ENCODE data around the gene FBN2.

Gene FBN2

DNA sequence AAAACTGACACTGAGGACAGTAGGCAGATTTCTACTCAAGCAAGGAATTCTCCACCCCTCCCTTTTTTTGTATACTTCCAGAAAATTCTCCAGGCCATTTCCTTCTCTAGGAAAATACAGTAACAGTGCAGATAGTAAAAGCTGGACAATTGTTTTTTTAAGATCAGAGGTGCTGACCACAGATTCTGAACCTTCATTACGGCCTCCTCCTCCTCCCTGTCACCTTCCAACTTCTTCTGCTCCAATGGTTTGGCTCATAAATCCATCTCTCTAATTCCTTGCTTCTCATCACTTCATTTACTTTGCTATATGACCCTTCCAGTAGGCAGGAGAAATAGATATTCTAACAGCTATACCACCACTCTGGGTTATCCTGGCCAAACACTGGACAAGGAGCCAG, 220.6 kb downstream of the FBN2 start:
- DNase-seq (ENCODE audit: low read depth, low spot score): no peak

DNA sequence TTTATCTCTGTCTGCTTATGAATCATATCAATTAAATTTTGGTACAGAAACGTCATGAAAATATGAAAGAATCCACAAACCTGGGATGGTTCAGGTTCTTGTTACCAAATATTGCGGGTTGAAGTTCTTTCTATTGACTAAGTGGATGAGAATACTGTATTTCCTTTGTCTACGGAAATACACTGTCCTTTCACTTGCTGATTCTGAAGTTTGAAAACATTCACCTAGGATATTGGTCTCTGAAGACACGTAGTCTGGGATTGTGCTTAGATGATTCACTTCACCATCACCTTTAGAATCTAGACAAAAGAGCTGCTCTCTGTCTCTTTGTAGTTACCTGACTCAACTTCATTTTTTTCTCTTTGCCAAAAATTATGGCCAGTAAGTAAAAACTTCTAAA, 222.4 kb downstream of the FBN2 start:
- no peak for DNase-seq (ENCODE audit: low read depth, low spot score)

DNA sequence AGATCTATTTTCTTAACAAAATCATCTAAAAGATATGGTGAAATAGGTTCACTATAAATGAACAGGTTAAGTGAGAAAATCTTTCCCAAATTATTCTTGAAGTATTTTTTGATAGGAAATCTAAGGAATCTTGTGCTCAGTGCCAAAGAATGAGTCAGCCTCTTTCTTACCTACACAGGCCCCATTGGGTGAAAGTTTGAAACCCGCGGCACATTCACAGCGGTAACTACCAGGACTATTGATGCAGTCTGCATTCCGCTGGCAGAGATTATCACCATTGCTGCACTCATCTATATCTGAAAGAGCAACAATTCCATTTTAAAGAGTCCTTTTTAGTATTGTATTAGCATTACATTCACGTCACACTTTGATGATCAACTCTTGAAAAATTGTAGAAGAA, 232.7 kb downstream of the FBN2 start:
- peak; percentile 45 for DNase-seq (ENCODE audit: low read depth, low spot score)

DNA sequence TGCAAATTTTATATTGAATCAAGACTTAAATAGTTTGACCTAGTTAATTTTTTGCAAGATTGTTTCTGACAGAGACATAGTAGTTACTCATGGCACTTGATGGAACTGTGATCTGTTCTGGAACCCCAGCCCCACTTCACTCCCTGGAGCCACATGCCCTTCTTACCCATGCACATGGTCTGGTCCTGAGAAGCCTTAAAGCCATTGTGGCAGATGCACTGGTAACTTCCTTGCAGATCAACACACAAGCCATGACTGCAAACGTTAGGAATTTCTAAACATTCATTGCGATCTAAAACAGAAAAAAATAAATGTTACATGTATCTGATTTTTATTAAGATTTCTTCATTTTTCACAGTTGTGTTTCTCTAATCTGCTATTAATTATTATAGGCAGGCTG, 233.3 kb downstream of the FBN2 start:
- DNase-seq (ENCODE audit: low read depth, low spot score): no peak

DNA sequence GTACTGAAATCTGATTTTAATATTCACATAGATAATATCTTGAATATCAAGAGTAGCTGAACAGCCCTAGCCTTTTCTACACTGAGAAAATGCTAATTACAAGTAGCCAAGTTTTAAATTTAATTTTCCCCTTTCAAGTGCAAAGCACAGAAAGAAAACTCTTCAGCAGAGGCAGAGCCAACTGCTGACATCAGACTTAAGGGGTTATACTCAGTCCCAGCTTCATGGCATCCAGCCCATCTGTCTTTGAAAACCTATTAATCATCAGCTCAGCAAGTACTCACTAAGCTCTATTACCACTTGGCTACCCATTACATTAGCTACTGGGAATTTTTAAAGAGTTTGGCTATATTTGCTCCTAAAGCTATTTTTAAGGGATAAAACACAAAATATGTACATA, 234.0 kb downstream of the FBN2 start:
- DNase-seq (ENCODE audit: low read depth, low spot score): peak; percentile 93

DNA sequence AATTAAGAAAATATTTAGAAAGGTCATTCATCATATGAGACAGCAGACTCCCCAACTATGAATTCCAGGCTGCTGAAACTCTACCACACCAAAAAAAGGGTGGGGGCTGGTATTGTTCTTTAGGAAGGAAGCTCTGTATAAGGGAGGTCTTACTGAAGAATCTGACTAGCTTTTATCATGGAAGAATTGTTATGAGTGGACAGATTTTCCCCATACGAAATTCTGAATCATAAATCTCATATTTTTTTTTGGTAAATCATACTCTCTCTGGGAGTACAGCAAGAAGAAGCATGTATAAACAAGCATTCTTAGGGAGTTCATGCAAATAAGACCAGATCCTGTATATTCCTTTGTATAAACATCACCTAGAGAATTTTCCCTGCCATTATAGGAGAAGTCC, 234.5 kb downstream of the FBN2 start:
- no peak for DNase-seq (ENCODE audit: low read depth, low spot score)

DNA sequence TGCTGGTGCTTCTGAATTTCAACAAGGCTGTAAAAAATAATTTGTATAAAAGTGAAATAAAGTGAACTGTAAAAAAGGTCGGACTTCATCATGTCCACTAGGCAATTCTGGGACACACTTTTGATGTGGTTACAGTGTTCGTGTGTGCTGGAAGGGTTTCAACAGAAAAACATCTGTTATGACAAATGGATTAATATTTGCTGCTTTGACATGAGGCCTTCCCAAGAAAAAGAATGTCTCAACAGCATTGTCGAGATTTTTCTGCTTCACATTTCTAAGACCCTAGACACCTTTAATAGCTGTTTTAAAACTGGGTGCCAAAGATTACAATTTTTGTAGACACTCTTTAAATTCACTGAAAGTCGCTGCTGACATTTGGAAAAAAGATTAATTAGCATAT, 237.9 kb downstream of the FBN2 start:
- DNase-seq (ENCODE audit: low read depth, low spot score): no peak

DNA sequence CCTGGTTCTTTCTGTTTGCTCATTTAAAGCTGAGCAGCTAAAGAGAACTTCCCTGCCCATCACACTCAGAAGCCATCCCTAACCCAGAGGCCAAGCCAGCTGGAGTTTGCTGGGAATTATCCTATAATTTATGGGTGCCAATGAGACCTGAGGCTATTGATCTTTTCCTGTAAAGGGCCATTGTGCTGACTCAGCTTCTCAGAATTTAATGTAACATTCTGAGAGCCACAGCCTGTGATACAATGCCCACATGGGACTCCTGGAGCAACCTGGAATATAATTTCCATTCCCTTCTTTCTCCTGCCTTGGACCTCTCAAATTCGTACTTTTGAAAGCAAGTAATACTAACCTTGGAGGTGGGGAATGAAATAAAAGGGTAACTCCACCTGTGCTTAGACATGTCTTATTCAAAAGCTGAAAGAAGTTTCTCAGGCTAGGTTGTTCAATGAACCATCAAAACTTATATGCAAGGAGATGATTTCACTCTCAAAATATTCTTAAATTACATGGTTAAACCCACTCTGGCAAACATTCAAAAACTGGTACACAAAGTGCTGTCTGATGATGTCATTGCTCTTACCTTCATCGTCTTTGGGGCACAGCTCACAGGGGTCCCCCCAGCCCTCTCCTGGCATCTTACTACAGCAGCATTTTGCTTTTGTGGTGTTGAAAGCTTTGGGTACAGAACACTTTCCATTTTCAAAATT, 247.7 kb downstream of the FBN2 start:
- DNase-seq (ENCODE audit: low read depth, low spot score): peak; percentile 74

DNA sequence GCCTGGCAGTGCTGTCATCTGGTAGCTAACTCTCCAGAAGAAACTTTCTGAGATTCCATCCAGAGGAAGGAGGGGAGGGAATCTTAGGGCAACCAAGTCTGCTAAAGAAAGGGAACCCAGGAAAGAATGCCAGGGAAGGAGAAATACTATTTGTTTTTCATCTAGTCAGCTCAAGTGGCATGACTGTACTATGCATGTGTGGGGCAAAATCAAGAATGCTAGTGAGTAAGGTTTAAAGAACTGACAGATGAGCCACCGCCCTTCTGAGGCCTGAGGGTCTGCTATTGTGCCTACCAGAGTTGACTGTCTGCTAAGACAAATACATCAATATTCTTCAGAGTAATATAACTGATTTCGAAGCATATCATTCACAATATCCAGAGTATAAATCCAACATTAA, 250.3 kb downstream of the FBN2 start:
- DNase-seq (ENCODE audit: low read depth, low spot score): peak; percentile 22

DNA sequence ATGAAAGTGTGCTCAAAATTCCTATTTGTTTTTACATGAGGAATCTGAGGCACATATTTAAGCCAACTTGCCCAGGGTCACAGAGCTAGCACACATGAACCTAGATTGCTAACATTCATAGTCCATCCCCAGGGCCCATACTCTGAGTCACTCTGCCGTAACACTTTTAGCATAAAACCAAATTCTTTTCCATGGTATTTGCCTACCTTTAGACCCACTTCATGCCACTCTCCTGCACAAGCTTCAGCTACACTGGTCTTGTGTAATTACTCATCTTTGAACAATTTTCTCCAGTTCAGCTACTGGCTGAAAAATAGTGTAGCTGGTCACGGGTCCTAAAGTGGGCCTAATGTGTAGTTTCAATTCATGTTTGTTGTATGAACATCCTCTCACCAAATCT, 253.8 kb downstream of the FBN2 start:
- peak; percentile 45 for DNase-seq (ENCODE audit: low read depth, low spot score)

DNA sequence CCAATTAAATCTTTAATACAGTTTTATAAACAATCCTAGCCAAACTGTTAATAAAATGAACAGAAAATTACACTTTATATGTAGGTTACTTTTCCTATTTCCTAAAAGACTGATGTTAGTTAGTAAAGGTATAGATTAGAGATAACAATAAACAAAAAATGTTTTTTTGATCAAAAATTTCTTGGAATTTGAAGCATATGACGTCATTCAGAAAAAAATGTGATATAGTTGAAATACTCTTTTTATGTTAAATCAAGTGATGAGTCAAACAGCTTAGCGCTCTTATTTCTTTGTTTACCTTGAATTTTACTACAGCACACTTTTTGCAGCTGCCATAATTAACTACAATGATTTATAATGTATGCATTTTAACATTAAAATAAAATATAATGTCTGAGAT, 258.7 kb downstream of the FBN2 start:
- DNase-seq (ENCODE audit: low read depth, low spot score): no peak

DNA sequence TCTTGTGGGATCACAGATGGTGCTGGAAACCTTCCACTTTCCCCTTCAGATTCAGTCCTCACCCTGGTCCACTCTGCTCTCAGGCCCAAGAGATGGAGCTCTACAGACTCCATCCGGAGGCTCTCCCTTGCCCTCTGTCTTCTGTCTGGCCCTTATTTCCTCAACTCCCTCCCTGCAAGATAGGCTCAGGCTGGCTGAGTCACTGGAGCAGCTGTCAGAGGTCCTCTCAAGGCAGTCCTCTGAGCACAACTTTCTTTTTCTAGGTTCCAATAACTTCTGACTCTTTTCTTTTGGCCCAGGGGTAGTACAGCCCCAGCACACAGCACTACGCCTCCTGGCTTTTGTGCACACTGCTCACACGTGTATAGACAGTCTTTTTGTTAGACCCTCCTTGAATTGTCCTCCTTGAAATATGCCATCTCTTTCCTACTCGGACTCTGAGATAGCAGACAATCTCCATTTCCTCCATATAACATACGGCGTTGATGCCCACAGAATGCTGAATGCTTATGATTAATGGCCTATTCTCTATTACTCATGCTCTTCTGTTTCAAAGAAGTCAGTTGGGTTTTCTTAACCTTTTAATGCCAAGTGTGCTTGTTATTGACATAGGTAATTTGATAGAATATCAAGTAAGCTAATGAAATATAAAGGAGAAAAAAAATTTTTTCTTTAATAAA, 261.4 kb downstream of the FBN2 start:
- peak; percentile 12 for DNase-seq (ENCODE audit: low read depth, low spot score)

DNA sequence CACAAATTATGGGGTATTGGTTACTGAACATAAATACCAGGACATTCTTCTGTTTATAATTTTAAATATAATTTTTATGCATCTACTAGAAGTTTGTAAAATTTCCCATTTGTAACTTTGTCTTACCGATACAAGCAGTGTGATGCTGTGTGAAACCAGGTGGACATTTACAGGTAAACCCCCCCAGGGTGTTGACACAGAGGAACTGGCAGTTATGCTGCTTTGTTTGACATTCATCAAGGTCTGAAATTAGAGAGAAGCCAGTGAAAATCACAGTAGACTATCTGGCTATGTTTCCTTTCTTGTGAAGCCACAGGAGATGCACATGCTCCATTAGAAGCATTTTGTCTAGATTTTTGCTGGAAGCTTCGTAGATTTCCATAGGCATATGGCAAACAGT, 263.6 kb downstream of the FBN2 start:
- DNase-seq (ENCODE audit: low read depth, low spot score): no peak

DNA sequence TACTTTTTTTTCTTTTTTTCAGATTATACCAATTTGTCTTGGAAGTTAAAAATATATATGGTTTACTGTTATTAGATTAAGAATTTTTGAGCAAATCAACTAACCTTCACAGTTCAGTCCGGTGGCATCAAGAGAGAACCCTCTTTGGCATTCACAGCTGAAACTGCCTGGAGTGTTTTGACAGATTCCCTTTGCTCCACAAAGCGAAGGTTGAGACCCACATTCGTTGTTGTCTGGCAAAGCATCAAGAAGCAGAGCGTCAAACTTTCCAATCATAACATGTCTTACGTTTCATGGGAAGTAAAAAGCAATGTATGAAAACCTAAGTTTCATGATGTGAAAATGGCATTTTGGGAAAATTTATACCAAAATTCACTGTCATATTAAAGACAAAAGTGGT, 264.3 kb downstream of the FBN2 start:
- DNase-seq (ENCODE audit: low read depth, low spot score): peak; percentile 33

DNA sequence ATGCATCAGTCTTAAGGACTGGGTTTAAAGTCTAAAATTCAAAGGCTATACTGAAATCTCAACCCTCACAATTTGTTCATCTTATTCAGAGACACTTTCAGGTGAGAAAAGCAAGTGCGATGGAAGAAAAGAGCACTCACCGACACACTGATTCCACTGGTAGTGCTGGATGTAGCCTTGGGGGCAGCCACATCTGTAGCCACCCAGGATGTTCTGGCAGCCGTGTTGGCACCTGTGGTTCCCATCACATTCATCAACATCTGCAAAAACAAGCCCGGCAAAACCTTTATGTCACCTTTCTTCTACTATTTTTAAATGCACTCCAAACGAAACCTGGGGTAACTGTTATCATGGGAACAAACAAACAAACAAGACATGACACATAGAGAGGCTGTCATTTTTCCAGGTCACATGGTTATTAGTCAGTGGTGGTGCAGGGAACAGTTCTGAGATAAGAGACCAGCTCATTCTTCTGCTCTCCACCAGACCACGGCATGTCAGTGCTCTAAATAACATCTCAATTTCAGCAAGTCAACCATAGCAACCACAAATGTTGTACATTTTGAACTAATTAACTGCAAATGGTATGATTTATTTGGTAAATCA, 266.1 kb downstream of the FBN2 start:
- peak; percentile 90 for DNase-seq (ENCODE audit: low read depth, low spot score)

DNA sequence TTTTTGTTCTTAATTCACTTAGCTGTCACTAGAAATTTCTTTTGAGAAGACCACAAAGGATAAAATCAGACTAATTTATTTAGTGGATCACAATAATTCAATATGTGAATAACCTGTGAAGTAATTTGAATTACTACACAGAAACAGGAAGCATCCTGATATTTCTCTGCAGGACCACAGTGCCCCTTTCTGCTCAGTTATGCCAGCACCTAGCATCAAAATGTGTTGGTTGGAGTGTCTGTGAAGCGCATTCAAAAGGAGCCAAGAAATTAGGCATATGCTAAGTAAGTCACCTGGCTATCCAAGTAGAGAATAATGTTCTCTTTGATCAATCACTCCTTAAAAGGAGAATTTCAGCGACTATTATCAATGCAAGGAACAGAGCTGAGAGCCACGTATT, 267.0 kb downstream of the FBN2 start:
- DNase-seq (ENCODE audit: low read depth, low spot score): no peak

DNA sequence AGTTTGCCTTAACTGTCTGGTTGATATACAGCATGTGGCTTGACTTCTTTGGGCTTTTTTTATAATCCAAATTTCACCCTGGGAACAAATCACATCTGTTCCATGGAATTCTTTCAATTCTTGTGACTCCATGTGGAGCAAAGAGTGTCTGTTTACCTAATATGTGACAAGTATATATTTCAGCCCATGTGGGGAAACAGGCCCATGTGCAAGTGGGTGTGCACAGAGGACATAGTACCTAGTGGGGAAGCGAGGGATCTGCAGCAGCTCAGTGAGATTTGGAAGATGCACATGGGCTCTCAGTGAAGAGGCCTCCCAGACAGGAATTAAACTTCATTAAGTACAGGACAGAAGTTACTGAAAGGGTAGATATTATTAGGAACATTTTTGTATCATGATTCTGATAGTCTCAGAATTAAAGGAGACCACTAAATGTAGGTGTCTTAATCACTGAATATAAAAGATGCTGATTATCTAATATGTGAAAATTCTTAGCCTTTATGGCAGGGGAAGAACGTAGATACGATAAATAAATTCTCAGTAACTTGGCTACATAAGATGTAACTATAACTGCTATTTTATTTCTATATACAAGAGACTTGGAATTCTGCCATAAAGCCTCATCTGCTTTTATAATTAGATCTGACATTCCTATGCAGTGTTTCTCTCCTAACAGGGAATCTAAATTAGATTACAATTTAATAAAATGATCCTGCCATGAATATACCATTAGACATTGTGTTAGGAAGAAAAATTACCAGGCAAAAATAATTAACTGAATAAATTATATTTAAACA, 273.3 kb downstream of the FBN2 start:
- no peak for DNase-seq (ENCODE audit: low read depth, low spot score)

DNA sequence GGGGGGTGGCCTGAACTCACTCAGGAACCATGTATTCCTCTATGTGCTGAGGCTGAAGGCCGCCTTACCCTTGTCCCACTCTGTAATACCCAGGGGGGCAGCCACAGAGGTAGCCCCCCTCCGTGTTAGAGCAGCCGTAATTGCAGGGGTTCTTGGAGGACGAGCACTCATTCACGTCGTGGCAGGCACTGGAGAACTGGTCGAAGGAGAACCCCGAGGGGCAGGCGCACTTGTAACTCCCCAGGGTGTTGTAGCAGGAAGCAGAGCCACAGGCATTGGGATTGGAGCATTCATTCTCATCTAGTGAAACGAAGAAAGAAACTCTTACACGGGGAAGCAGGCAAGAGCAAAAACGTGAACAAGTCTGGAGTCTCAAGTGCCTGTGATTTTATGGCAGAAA, 274.7 kb downstream of the FBN2 start:
- no peak for DNase-seq (ENCODE audit: low read depth, low spot score)

DNA sequence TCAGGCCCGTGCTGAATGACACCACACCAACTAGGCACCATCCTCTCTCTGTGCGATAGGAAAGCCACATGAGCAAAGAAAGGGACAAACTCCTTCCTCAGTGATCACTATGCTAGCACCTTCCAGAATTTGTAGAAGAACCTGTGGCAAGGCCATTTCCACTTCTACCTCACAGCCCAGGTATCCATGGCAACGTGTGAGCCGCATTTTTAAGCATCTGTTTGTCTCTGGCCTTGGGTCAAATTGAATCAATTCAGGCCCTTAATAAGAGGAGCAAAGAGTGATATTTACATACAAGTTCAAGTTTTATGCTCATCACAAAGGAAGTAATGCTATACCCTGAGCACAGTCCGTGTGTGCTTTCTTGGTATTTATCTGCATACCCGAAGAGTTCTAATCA, 275.1 kb downstream of the FBN2 start:
- DNase-seq (ENCODE audit: low read depth, low spot score): no peak

DNA sequence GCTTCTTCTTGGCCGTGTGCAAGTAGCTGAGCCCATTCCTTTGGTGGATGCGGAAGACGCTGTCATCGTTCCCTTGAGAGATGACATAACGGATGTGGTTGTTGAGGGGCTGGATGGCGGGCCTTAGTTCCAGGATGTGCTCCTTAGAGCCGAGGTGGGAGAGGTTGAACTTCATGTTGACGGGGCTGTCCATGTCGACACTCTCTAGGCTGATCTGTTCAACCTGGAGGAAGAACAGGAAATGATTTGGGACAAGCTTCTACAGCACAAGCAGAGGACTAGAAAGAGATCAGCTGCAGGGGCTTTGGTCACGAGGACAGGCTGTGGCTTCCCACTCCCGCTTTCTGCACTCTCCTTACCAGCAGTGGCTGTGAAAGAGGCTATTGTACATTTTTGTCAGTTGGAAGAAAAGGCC, 278.4 kb downstream of the FBN2 start:
- no peak for DNase-seq (ENCODE audit: low read depth, low spot score)

DNA sequence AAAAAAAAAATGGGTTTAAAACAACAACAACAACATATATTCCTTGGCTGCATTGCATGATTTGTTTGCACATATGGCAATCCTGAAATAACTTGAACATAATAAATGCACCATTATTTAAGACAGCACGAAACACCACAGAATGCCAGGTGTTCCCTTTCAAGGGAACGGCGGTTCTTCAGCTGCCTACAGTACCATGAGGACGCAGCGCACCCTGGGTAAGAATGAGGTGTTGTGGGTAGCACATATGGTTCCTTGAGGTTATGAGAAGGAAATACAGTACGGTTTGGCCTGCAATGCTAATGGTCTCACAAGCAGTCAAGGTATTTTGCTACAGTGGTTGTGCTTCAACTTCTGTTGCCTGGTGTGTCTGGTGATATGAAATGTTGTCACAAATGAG, 279.7 kb downstream of the FBN2 start:
- no peak for DNase-seq (ENCODE audit: low read depth, low spot score)

DNA sequence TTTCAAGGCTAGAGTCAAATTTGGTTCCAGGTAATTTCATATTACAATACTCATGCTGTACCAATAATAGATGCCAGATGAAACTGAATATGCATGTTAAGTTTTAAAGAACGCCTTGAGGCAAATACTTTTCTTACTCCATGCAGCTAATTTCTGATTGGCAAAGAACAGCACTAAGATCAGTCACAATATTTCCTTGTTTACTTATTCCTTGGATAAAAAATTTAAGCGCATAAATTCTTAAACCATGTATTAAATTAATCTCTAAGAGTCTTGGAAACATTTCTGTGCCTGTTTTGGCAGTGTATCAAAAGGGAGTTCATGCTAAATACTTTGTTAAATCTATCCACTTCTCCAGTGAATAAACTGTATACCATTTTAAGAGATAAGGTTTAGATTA, 281.0 kb downstream of the FBN2 start:
- DNase-seq (ENCODE audit: low read depth, low spot score): no peak
